ENCODE measurements around the gene CKAP2.

- TF ChIP-seq, protein P1, sequence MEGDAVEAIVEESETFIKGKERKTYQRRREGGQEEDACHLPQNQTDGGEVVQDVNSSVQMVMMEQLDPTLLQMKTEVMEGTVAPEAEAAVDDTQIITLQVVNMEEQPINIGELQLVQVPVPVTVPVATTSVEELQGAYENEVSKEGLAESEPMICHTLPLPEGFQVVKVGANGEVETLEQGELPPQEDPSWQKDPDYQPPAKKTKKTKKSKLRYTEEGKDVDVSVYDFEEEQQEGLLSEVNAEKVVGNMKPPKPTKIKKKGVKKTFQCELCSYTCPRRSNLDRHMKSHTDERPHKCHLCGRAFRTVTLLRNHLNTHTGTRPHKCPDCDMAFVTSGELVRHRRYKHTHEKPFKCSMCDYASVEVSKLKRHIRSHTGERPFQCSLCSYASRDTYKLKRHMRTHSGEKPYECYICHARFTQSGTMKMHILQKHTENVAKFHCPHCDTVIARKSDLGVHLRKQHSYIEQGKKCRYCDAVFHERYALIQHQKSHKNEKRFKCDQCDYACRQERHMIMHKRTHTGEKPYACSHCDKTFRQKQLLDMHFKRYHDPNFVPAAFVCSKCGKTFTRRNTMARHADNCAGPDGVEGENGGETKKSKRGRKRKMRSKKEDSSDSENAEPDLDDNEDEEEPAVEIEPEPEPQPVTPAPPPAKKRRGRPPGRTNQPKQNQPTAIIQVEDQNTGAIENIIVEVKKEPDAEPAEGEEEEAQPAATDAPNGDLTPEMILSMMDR (IDR thresholded peaks at IDR 0.05): no peak
- TF ChIP-seq MYBL2 (CRISPR knock-in tag; IDR thresholded peaks at IDR 0.05): no peak
- no peak for TF ChIP-seq ZBTB21 (CRISPR knock-in tag; IDR thresholded peaks at IDR 0.05; ENCODE audit: borderline replicate concordance)
- no peak for TF ChIP-seq KAT7 (CRISPR knock-in tag; IDR thresholded peaks at IDR 0.05; ENCODE audit: borderline replicate concordance)
- TF ChIP-seq ATF2 (CRISPR knock-in tag; IDR thresholded peaks at IDR 0.05; ENCODE audit: borderline replicate concordance, low read depth): no peak
- no peak for TF ChIP-seq FOXP4 (CRISPR knock-in tag; IDR thresholded peaks at IDR 0.05)
- TF ChIP-seq, protein P2, sequence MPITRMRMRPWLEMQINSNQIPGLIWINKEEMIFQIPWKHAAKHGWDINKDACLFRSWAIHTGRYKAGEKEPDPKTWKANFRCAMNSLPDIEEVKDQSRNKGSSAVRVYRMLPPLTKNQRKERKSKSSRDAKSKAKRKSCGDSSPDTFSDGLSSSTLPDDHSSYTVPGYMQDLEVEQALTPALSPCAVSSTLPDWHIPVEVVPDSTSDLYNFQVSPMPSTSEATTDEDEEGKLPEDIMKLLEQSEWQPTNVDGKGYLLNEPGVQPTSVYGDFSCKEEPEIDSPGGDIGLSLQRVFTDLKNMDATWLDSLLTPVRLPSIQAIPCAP (CRISPR knock-in tag; IDR thresholded peaks at IDR 0.05): no peak
- no peak for TF ChIP-seq USF1 (CRISPR knock-in tag; IDR thresholded peaks at IDR 0.05)
- no peak for TF ChIP-seq TCF7 (CRISPR knock-in tag; IDR thresholded peaks at IDR 0.05; ENCODE audit: low read depth)
- TF ChIP-seq, protein P3, sequence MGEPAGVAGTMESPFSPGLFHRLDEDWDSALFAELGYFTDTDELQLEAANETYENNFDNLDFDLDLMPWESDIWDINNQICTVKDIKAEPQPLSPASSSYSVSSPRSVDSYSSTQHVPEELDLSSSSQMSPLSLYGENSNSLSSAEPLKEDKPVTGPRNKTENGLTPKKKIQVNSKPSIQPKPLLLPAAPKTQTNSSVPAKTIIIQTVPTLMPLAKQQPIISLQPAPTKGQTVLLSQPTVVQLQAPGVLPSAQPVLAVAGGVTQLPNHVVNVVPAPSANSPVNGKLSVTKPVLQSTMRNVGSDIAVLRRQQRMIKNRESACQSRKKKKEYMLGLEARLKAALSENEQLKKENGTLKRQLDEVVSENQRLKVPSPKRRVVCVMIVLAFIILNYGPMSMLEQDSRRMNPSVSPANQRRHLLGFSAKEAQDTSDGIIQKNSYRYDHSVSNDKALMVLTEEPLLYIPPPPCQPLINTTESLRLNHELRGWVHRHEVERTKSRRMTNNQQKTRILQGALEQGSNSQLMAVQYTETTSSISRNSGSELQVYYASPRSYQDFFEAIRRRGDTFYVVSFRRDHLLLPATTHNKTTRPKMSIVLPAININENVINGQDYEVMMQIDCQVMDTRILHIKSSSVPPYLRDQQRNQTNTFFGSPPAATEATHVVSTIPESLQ (CRISPR knock-in tag; IDR thresholded peaks at IDR 0.05): no peak
- TF ChIP-seq CREB1 (CRISPR knock-in tag; IDR thresholded peaks at IDR 0.05): no peak
- no peak for TF ChIP-seq MAX (CRISPR knock-in tag; IDR thresholded peaks at IDR 0.05)
- no peak for TF ChIP-seq E2F4 (CRISPR knock-in tag; IDR thresholded peaks at IDR 0.05; ENCODE audit: borderline replicate concordance, low read depth)
These were observed 41.2 kb upstream of the CKAP2 start for GRCh38 chr13:52414051-52414450.
